ENCODE results near the gene TNFSF9.

GRCh38 chr19:6490134-6490533 lies 40.7 kb upstream of the TNFSF9 start:
- TF ChIP-seq CTCF (IDR thresholded peaks at IDR 0.05; ENCODE audit: insufficient read depth, low read length, poor library complexity, severe bottlenecking) (no peak), EZH2phosphoT487 (conservative IDR thresholded peaks at IDR 0.05; ENCODE audit: low read length) (no peak)

Data from SU-DHL-6 (cell line).